HG02623 (cell line): Measurements from ENCODE around the gene ZBTB45.
A peak's percentile ranks its signal among the peaks of the same experiment; 100 is the strongest.
"Not testable (repeated sequence)": the region's sequence is repeated elsewhere in the genome, so short reads cannot be mapped to it uniquely, and the experiment has no call there.

Experiments
- ATAC-seq: cut with Tn5 transposase; IDR thresholded peaks from one replicate; pipeline ENCODE4 v1.9.1; 2021; ENCODE audit warnings: moderate library complexity; ENCODE audit not compliant: unreplicated experiment

Gene ZBTB45

GRCh38 chr19:58513213-58513693 is 6.4 kb downstream of the ZBTB45 start:
- ATAC-seq: no peak

GRCh38 chr19:58511353-58512208 is 8.0 kb downstream of the ZBTB45 start, which contains the start of gene SLC27A5:
Gene SLC27A5 (minus strand): TSS chr19:58511992. CDS start chr19:58511955, 37 bp downstream.
- no peak for ATAC-seq

GRCh38 chr19:58510084-58510862 is 9.3 kb downstream of the ZBTB45 start:
- no peak for ATAC-seq

GRCh38 chr19:58509731-58510083 is 9.9 kb downstream of the ZBTB45 start:
- no peak for ATAC-seq

- not testable (repeated sequence) for ATAC-seq
Observed at GRCh38 chr19:58507602-58508223, 11.9 kb downstream of the ZBTB45 start.

GRCh38 chr19:58500242-58500641 is 19.4 kb downstream of the ZBTB45 start:
- no peak for ATAC-seq

- peak; percentile 92 for ATAC-seq
Observed at GRCh38 chr19:58499021-58499927, 20.3 kb downstream of the ZBTB45 start.

GRCh38 chr19:58498316-58499020 is 21.1 kb downstream of the ZBTB45 start:
- ATAC-seq: no peak

GRCh38 chr19:58497634-58498170 is 21.9 kb downstream of the ZBTB45 start:
- ATAC-seq: no peak

- no peak for ATAC-seq
Observed at GRCh38 chr19:58492265-58492664, 27.3 kb downstream of the ZBTB45 start.

GRCh38 chr19:58491393-58491792 is 28.2 kb downstream of the ZBTB45 start:
- no peak for ATAC-seq

GRCh38 chr19:58484349-58484748 is 35.3 kb downstream of the ZBTB45 start:
- not testable (repeated sequence) for ATAC-seq

- ATAC-seq: no peak
Observed at GRCh38 chr19:58483776-58484175, 35.8 kb downstream of the ZBTB45 start.

GRCh38 chr19:58482372-58482771 is 37.2 kb downstream of the ZBTB45 start:
- ATAC-seq: no peak

- no peak for ATAC-seq
Observed at GRCh38 chr19:58480831-58481230, 38.8 kb downstream of the ZBTB45 start.

- ATAC-seq: no peak
Observed at GRCh38 chr19:58480481-58480830, 39.2 kb downstream of the ZBTB45 start.

- ATAC-seq: no peak
Observed at GRCh38 chr19:58479736-58480480, 39.7 kb downstream of the ZBTB45 start.

- no peak for ATAC-seq
Observed at GRCh38 chr19:58479303-58479702, 40.3 kb downstream of the ZBTB45 start.

- no peak for ATAC-seq
Observed at GRCh38 chr19:58477871-58478270, 41.7 kb downstream of the ZBTB45 start.
